ENCODE measurements around the gene ZNF525.

- TF ChIP-seq EZH2 (IDR thresholded peaks at IDR 0.05; ENCODE audit: borderline replicate concordance, insufficient read depth, low read length, poor library complexity, severe bottlenecking) (no peak), CTCF (IDR thresholded peaks at IDR 0.05; ENCODE audit: poor library complexity, severe bottlenecking) (no peak)
These were observed 15.9 kb downstream of the ZNF525 start for GRCh38 chr19:53381376-53381775.

Data from neural cell (in vitro differentiated cells).